Measurements from ENCODE around the gene OR11A1. TPM values are rescaled to one million over a fixed set of nuclear protein-coding genes. Genes with fewer than 3 reads are reported as not detected.

Gene OR11A1
- total and polyA plus RNA-seq, 2 donors (not counting 3 experiments of a cell fraction or from before 2014, with no cell fraction given) = not detected

DNA sequence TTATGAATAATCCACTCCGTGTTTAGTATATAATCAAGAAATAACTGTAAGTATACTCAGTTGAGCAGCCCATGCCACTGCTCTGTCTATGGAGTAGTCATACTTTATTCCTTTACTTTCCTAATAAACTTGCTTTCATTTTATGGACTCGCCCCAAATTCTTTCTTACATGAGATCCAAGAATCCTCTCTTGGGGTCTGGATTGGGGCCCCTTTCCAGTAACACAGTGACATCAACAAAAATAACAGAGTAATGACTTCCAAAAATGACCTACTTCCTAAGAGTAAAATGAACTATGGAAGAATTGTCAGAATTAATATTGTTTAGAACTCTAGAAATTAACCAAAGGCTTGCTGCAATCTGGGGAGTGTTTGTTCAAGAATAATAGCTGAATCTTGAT is 8.9 kb upstream of the OR11A1 start:
- dilution Hi-C loops (cut with MboI; ENCODE audit: extremely low pct_ligation_motif_present, low sequenced_read_pairs) = no loop called here
- H3K9me1 ChIP-seq (replicated peaks; ENCODE audit: control insufficient read depth, extremely low read depth, insufficient read depth, low read length) = no peaks in the 10 kb centered on the region
- H3K4me3 ChIP-seq (replicated peaks in 1 of 3; ENCODE audit: insufficient read depth in 1 of 3, low read depth in 1 of 3, low read length in 3 of 3) = no peak overlapping the region
- H3K9me3 ChIP-seq (replicated peaks; ENCODE audit: control insufficient read depth, insufficient read depth, low read length) = no peaks in the 10 kb centered on the region
- H4K20me1 ChIP-seq (replicated peaks; ENCODE audit: control insufficient read depth, extremely low read depth, insufficient read depth, low read length) = no peaks in the 10 kb centered on the region
- ChIA-PET CTCF (no interaction called here), POLR2A (no interaction called here)
- H3K36me3 ChIP-seq (ENCODE audit: control insufficient read depth in 2 of 2, extremely low read depth in 1 of 2, insufficient read depth in 2 of 2, low read length in 2 of 2) = no peaks in the 10 kb centered on the region
- no peak overlapping the region for H2AFZ ChIP-seq (ENCODE audit: low read depth, low read length)
- DNase-seq (ENCODE audit: low read depth, low spot score) (no peak), FAIRE-seq (no peak)
- no peaks in the 10 kb centered on the region for H3K4me1 ChIP-seq (ENCODE audit: control insufficient read depth, extremely low read depth, insufficient read depth, low read length)
- H3K79me2 ChIP-seq (ENCODE audit: control insufficient read depth, insufficient read depth, low read length) = no peaks in the 10 kb centered on the region
- H3K27me3 ChIP-seq (ENCODE audit: control insufficient read depth in 2 of 2, insufficient read depth in 2 of 2, low read length in 2 of 2) = no peaks in the 10 kb centered on the region
- BruUV-seq (replicated peaks) = no TSS peak
- H3K4me2 ChIP-seq (ENCODE audit: insufficient read depth, low read length) = no peak overlapping the region
- H3K27ac ChIP-seq (ENCODE audit: insufficient read depth, low read depth, low read length) = no peak overlapping the region
- TF ChIP-seq, protein P1, sequence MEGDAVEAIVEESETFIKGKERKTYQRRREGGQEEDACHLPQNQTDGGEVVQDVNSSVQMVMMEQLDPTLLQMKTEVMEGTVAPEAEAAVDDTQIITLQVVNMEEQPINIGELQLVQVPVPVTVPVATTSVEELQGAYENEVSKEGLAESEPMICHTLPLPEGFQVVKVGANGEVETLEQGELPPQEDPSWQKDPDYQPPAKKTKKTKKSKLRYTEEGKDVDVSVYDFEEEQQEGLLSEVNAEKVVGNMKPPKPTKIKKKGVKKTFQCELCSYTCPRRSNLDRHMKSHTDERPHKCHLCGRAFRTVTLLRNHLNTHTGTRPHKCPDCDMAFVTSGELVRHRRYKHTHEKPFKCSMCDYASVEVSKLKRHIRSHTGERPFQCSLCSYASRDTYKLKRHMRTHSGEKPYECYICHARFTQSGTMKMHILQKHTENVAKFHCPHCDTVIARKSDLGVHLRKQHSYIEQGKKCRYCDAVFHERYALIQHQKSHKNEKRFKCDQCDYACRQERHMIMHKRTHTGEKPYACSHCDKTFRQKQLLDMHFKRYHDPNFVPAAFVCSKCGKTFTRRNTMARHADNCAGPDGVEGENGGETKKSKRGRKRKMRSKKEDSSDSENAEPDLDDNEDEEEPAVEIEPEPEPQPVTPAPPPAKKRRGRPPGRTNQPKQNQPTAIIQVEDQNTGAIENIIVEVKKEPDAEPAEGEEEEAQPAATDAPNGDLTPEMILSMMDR (IDR thresholded peaks at IDR 0.05; ENCODE audit: extremely low read depth in 1 of 2, insufficient read depth in 1 of 2, low read depth in 1 of 2, low read length in 2 of 2) = no peak
- TF ChIP-seq JUN (IDR thresholded peaks at IDR 0.05; ENCODE audit: borderline replicate concordance, insufficient read depth, insufficient read length, low read depth) (no peak), POLR2AphosphoS5 (IDR thresholded peaks at IDR 0.05; ENCODE audit: insufficient read depth, low read depth, low read length) (no peak), MYC (IDR thresholded peaks at IDR 0.05; ENCODE audit: low read depth, low read length) (no peak), POLR2A (IDR thresholded peaks at IDR 0.05; ENCODE audit: low read depth, low read length) (no peak), GATA2 (IDR thresholded peaks at IDR 0.05; ENCODE audit: insufficient read depth, insufficient read length, low read depth, low read length) (no peak), EZH2 (IDR thresholded peaks at IDR 0.05; ENCODE audit: borderline replicate concordance, low read depth, low read length, severe bottlenecking) (no peak), FOS (IDR thresholded peaks at IDR 0.05; ENCODE audit: borderline replicate concordance, insufficient read depth, low read length) (no peak)
- TF ChIP-seq, protein P2, sequence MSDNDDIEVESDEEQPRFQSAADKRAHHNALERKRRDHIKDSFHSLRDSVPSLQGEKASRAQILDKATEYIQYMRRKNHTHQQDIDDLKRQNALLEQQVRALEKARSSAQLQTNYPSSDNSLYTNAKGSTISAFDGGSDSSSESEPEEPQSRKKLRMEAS (IDR thresholded peaks at IDR 0.05; ENCODE audit: insufficient read depth, insufficient read length) = no peak
- no peak overlapping the region for H3K9ac ChIP-seq (replicated peaks; ENCODE audit: extremely low read depth, insufficient read depth, low read length)
- intact Hi-C loops (cut with micrococcal nuclease) = no loop called here

All from endothelial cell of umbilical vein (primary cell).